Thoracic aorta (tissue), 2 donors: ENCODE data around the gene WWC2. TPM values are rescaled to one million over a fixed set of nuclear protein-coding genes. Genes with fewer than 3 reads are reported as not detected.

Experiments
- ATAC-seq: fragments of 150-250 bp; one replicate; pipeline ENCODE4 v1.8.0; 2017; ENCODE audit warnings: low read depth; ENCODE audit not compliant: insufficient number of reproducible peaks, low FRiP score
- DNase-seq: peaks from one replicate; pipeline ENCODE4 v3.0.0-alpha.2; 2020; ENCODE audit warnings: low spot score
- H3K27ac ChIP-seq, 2 donors: fragments of 200-600 bp; sonication (generic); 1 replicate in 1 of 2; 2 replicates in 1 of 2; pipeline ENCODE4 v1.5.1; 2016; ENCODE audit warnings: mild to moderate bottlenecking in 2 of 2, moderate library complexity in 2 of 2
- H3K27me3 ChIP-seq: fragments of 200-600 bp; sonication (generic); replicated peaks from 2 replicates; pipeline ENCODE4 v1.6.0; 2016; ENCODE audit warnings: mild to moderate bottlenecking; ENCODE audit not compliant: insufficient read depth
- H3K36me3 ChIP-seq: fragments of 200-600 bp; sonication (generic); one replicate; pipeline ENCODE4 v1.5.1; 2016
- H3K4me1 ChIP-seq, 2 donors: fragments of 200-600 bp; sonication (generic); 1 replicate in 1 of 2; 2 replicates in 1 of 2; pipeline versions ENCODE4 v1.5.1 to v1.6.0; 2016; ENCODE audit warnings: low read depth in 2 of 2, mild to moderate bottlenecking in 1 of 2; ENCODE audit not compliant: control insufficient read depth in 1 of 2
- H3K4me3 ChIP-seq: fragments of 200-600 bp; sonication (generic); 2 replicates; pipeline ENCODE4 v1.5.1; 2016; ENCODE audit warnings: mild to moderate bottlenecking
- H3K9me3 ChIP-seq: fragments of 200-600 bp; sonication (generic); 2 replicates; pipeline ENCODE4 v1.5.1; 2016
- total RNA-seq, 2 donors: library from RNA; depleted of rRNA; stranded (reverse); fragments of >200 nt; gene quantifications; one replicate each; pipeline versions ENCODE4 v1.1.0 to v1.2.3, GENCODE V29; 2016
- TF ChIP-seq, protein P1 (sequence below): fragments of 200-600 bp; sonication (generic); IDR thresholded peaks from one replicate; pipeline ENCODE4 v1.5.1; 2019; ENCODE audit warnings: antibody characterized with exemption

WWC2 gene
- total RNA-seq, 2 donors from 2014 or later = 21.1 to 44.8 TPM

DNA sequence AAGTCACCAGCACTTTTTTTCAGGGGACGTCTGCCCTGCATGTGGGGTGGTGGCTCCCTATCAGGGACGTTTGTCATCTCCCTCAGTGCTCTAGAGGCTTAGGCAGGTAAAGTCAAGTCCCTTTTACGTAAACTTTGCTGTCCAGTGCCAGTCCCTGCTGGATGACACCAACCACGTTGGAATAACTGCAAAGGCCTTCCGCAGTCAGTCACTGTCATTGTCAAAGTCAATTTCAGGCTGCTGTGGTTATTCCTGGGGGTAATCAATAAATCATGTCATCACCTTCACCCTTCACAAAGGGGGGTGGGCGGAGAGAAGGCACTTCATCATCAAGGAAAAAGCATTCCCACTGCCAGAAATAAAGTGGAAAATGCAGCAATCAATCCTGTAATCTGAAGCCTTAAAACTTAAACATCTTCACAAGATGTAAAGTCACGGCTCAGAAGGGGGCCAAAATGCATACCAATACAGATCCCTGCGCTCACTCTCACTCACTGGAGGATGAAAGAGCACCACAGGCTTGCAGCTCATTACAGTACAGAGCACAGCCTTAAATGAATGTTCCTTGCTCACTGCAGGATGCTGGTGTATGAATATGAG, 164.8 kb downstream of the WWC2 start:
- Histone ChIP-seq H3K9me3 (no peaks in the 10 kb centered on the region), H3K27me3 (no peaks in the 10 kb centered on the region), H3K27ac (no peak overlapping the region), H3K36me3 (peaks cover 12% of the 10 kb centered on the region), H3K4me1 (peaks cover 0 to 7% of the 10 kb centered on the region in 2 donors), H3K4me3 (no peak overlapping the region)
- ATAC-seq (no peak), DNase-seq (no peak)
- TF ChIP-seq, protein P1, sequence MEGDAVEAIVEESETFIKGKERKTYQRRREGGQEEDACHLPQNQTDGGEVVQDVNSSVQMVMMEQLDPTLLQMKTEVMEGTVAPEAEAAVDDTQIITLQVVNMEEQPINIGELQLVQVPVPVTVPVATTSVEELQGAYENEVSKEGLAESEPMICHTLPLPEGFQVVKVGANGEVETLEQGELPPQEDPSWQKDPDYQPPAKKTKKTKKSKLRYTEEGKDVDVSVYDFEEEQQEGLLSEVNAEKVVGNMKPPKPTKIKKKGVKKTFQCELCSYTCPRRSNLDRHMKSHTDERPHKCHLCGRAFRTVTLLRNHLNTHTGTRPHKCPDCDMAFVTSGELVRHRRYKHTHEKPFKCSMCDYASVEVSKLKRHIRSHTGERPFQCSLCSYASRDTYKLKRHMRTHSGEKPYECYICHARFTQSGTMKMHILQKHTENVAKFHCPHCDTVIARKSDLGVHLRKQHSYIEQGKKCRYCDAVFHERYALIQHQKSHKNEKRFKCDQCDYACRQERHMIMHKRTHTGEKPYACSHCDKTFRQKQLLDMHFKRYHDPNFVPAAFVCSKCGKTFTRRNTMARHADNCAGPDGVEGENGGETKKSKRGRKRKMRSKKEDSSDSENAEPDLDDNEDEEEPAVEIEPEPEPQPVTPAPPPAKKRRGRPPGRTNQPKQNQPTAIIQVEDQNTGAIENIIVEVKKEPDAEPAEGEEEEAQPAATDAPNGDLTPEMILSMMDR = no peak

DNA sequence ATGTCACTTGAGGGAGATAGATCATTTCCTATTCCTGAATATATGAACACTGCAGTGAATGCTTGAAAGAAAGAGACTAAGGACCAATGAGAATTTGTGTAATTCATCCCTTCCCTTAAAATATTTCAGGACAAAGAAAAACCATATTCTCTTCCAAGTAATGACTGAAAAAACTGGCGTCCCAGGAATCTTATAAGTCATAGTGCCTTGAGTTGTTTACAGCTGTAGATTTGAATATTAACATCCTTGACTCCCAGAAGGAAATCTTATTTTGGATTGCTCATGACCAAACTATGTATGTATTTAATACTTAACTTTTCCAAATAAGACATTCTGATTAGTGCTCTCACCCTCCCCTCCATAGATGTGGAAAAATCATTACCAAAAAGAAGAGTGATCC, 165.6 kb downstream of the WWC2 start:
- Histone ChIP-seq H3K9me3 (no peaks in the 10 kb centered on the region), H3K27ac (no peak overlapping the region), H3K4me3 (no peak overlapping the region), H3K4me1 (peaks cover 0 to 7% of the 10 kb centered on the region in 2 donors), H3K27me3 (no peaks in the 10 kb centered on the region), H3K36me3 (peaks cover 13% of the 10 kb centered on the region)
- TF ChIP-seq, protein P1 = no peak
- no peak for ATAC-seq
- no peak for DNase-seq

DNA sequence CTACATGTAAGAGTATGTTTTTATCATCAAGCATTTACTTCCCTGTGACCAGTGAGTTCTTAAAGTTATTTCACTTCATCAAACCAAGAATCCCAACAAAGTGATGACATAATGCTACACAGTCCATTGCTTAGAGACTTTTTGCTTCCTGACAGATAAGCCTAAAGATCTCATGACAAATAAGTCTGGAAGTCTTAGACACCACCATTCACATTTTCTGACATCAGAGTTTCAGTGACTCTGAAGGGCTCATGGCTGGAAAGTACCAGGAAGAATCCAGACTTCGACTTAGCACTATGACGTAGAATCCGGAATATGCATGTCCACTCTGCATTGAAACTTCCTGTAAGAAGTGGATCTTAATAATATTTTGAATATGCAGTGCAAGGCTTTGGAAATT, 167.3 kb downstream of the WWC2 start:
- no peak for ATAC-seq
- Histone ChIP-seq H3K27me3 (no peaks in the 10 kb centered on the region), H3K4me3 (no peak overlapping the region), H3K27ac (no peak overlapping the region), H3K4me1 (peaks cover 0 to 7% of the 10 kb centered on the region in 2 donors), H3K36me3 (peaks cover 7% of the 10 kb centered on the region), H3K9me3 (no peaks in the 10 kb centered on the region)
- no peak for DNase-seq
- TF ChIP-seq, protein P1 = no peak

DNA sequence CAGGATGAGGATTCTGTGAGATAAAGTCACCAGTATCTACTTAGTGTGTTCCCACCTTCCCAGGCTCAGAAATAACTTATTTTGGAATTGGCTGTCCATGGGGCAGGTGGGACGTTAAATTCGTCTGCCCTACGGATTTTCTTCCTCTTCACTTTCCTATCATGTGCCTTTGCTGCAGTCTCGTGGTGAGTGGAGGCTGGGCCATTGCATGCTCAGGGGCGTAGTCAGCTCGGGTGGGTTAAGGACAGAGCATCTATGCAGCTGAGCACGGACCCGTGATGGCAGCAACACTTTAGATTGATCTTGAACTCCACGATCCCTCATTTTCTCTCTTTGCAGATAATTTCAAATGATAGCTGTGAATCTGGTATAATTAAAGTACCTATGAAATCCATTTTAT, 169.5 kb downstream of the WWC2 start:
- Histone ChIP-seq H3K27ac (no peak overlapping the region), H3K4me1 (no peaks in the 10 kb centered on the region), H3K36me3 (peaks cover 14% of the 10 kb centered on the region), H3K4me3 (no peak overlapping the region), H3K9me3 (no peaks in the 10 kb centered on the region), H3K27me3 (no peaks in the 10 kb centered on the region)
- TF ChIP-seq, protein P1 = no peak
- ATAC-seq (no peak), DNase-seq (no peak)

DNA sequence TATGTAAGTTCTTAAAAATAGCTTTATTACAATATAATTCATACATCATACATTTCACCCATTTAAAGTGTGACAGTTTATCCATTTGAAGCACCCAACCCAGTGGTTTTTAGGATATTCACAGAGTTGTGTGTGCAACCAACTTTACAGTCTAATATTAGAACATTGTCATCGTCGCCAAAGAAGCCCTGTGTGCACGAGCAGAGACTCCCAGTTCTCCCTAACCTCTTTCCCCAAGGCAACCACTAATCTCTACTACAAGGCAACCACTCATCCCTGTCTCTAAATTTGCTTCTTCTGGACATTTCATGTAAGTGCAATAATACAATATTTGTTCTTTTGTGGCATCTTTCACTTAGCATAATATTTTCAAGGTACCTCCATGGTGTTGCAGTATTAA, 173.3 kb downstream of the WWC2 start:
- DNase-seq = no peak
- ATAC-seq = no peak
- no peak overlapping the region for H3K27ac ChIP-seq
- H3K4me1 ChIP-seq = no peaks in the 10 kb centered on the region
- H3K9me3 ChIP-seq = peaks cover 18% of the 10 kb centered on the region
- no peaks in the 10 kb centered on the region for H3K27me3 ChIP-seq
- TF ChIP-seq, protein P1 = no peak
- H3K4me3 ChIP-seq = no peak overlapping the region
- H3K36me3 ChIP-seq = peaks cover 25% of the 10 kb centered on the region
